SK-N-SH (cell line): ENCODE measurements around the gene RNASEH2B. TPM values are rescaled to one million over a fixed set of nuclear protein-coding genes. Genes with fewer than 3 reads are reported as not detected.

Source experiments
- CTCF ChIA-PET: fragments of 300-600, 350-600 bp; formaldehyde crosslinking; extraction: SDS; loops from one replicate; lab custom pipeline; 2021; lab: Yijun Ruan, JAX
- POLR2A ChIA-PET: fragments of 350-600 bp; sonication (Branson Sonifier 250); formaldehyde crosslinking; extraction: SDS; loops from one replicate; lab custom pipeline; 2020; ENCODE audit warnings: antibody characterized with exemption, inconsistent platforms; lab: Yijun Ruan, JAX
- DNase-seq: peaks from one replicate; pipeline ENCODE4 v3.0.0; 2012
- H2AFZ ChIP-seq: fragments of 200-600 bp; sonication (generic); 2 replicates; pipeline ENCODE4 v1.8.1; 2016; ENCODE audit warnings: antibody characterized with exemption, mild to moderate bottlenecking, low read depth
- H3F3A ChIP-seq: fragments of 200-600 bp; sonication (generic); replicated peaks from 2 replicates; pipeline ENCODE3; 2016; ENCODE audit warnings: antibody characterized with exemption, mild to moderate bottlenecking; ENCODE audit not compliant: insufficient read depth
- H3K27ac ChIP-seq, 2 experiments: fragments of 200-500 bp in 1 of 2; fragments of 200-600 bp in 1 of 2; sonication (Bioruptor generic) in 1 of 2; sonication (generic), shearing (Covaris generic) in 1 of 2; 2 replicates each; pipeline versions ENCODE4 v1.5.1 to v1.6.1; 2014 to 2016; ENCODE audit warnings: low read depth in 2 of 2, inconsistent platforms in 1 of 2, low read length in 1 of 2, mild to moderate bottlenecking in 1 of 2, mixed read lengths in 1 of 2
- H3K27me3 ChIP-seq: fragments of 200-600 bp; sonication (generic), shearing (Covaris generic); 2 replicates; pipeline ENCODE4 v1.6.1; 2016; ENCODE audit warnings: mixed run types; ENCODE audit not compliant: insufficient read depth
- H3K36me3 ChIP-seq, 2 experiments: fragments of 200-500 bp in 1 of 2; fragments of 200-600 bp in 1 of 2; sonication (Bioruptor generic) in 1 of 2; sonication (generic) in 1 of 2; replicated peaks in 1 of 2; 2 replicates each; pipeline versions ENCODE3 to v1.5.1; 2014 to 2016; ENCODE audit warnings: low read length in 1 of 2, mild to moderate bottlenecking in 1 of 2; ENCODE audit not compliant: insufficient read depth in 2 of 2, control insufficient read depth in 1 of 2
- H3K4me1 ChIP-seq, 2 experiments: fragments of 200-500 bp in 1 of 2; fragments of 200-600 bp in 1 of 2; sonication (Bioruptor generic) in 1 of 2; sonication (generic), shearing (Covaris generic) in 1 of 2; 2 replicates each; pipeline versions ENCODE4 v1.5.1 to v1.6.1; 2014 to 2016; ENCODE audit warnings: low read depth in 1 of 2, low read length in 1 of 2, mixed run types in 1 of 2; ENCODE audit not compliant: insufficient read depth in 2 of 2, control insufficient read depth in 1 of 2
- H3K4me2 ChIP-seq: fragments of 200-600 bp; sonication (generic), shearing (Covaris generic); 2 replicates; pipeline ENCODE4 v1.6.1; 2017; ENCODE audit warnings: mixed run types
- H3K4me3 ChIP-seq, 2 experiments: fragments of 200-500 bp in 1 of 2; fragments of 200-600 bp in 1 of 2; sonication (Bioruptor generic) in 1 of 2; sonication (generic), shearing (Covaris generic) in 1 of 2; 2 replicates each; pipeline versions ENCODE4 v1.5.1 to v1.8.1; 2014 to 2016; ENCODE audit warnings: low read depth in 2 of 2, inconsistent platforms in 1 of 2, low read length in 1 of 2, mild to moderate bottlenecking in 1 of 2, mixed read lengths in 1 of 2, moderate library complexity in 1 of 2
- H3K79me2 ChIP-seq: fragments of 200-600 bp; sonication (generic); 2 replicates; pipeline ENCODE4 v1.8.1; 2017; ENCODE audit warnings: mild to moderate bottlenecking; ENCODE audit not compliant: insufficient read depth
- H3K9ac ChIP-seq: fragments of 200-600 bp; sonication (generic); 2 replicates; pipeline ENCODE4 v1.6.1; 2017; ENCODE audit warnings: mixed run types
- H3K9me2 ChIP-seq: fragments of 200-600 bp; sonication (generic); 2 replicates; pipeline ENCODE4 v1.6.1; 2017; ENCODE audit warnings: mixed run types
- H3K9me3 ChIP-seq: fragments of 200-600 bp; sonication (generic); 2 replicates; pipeline ENCODE4 v1.6.1; 2017; ENCODE audit warnings: mixed run types, mild to moderate bottlenecking, moderate library complexity
- H4K20me1 ChIP-seq: fragments of 200-600 bp; sonication (generic); 2 replicates; pipeline ENCODE4 v1.6.1; 2017; ENCODE audit warnings: mild to moderate bottlenecking, mixed run types; ENCODE audit not compliant: insufficient read depth
- CHD2 ChIP-seq: fragments of 150-350 bp; IDR thresholded peaks from 2 replicates; pipeline ENCODE4 v1.6.1; 2018; ENCODE audit warnings: low read length; ENCODE audit not compliant: partially characterized antibody
- CTCF ChIP-seq: fragments of 200-600 bp; sonication (generic); IDR thresholded peaks from 2 replicates; pipeline ENCODE4 v1.6.1; 2017; ENCODE audit warnings: antibody characterized with exemption, mild to moderate bottlenecking, moderate library complexity
- FOXM1 ChIP-seq: IDR thresholded peaks from 2 replicates; pipeline ENCODE4 v1.4.0; 2012; ENCODE audit warnings: low read depth, mild to moderate bottlenecking
- JUND ChIP-seq: IDR thresholded peaks from 2 replicates; pipeline ENCODE4 v1.4.0; 2012
- MXI1 ChIP-seq: IDR thresholded peaks from 2 replicates; pipeline ENCODE4 v1.6.1; 2012; ENCODE audit warnings: mild to moderate bottlenecking, low read depth, low read length, improper control_type of control experiment
- NFIC ChIP-seq: IDR thresholded peaks from 2 replicates; pipeline ENCODE4 v1.4.0; 2012; ENCODE audit warnings: borderline replicate concordance
- NRF1 ChIP-seq: IDR thresholded peaks from 2 replicates; pipeline ENCODE4 v1.6.1; 2012; ENCODE audit warnings: low read depth, mild to moderate bottlenecking, low read length
- RAD21 ChIP-seq: IDR thresholded peaks from 2 replicates; pipeline ENCODE4 v1.6.1; 2012; ENCODE audit warnings: mild to moderate bottlenecking, low read length
- RCOR1 ChIP-seq: fragments of 150-350 bp; IDR thresholded peaks from 2 replicates; pipeline ENCODE4 v1.6.1; 2017; ENCODE audit warnings: antibody characterized with exemption, low read length
- REST ChIP-seq: IDR thresholded peaks from 2 replicates; pipeline ENCODE4 v1.6.1; 2012; ENCODE audit warnings: mild to moderate bottlenecking, low read depth, low read length, moderate library complexity
- RFX5 ChIP-seq: IDR thresholded peaks from 2 replicates; pipeline ENCODE4 v1.6.1; 2012; ENCODE audit warnings: mild to moderate bottlenecking, improper control_type of control experiment, low read length
- SIN3A ChIP-seq: IDR thresholded peaks from 2 replicates; pipeline ENCODE4 v1.6.1; 2012; ENCODE audit warnings: low read depth, mild to moderate bottlenecking, low read length, moderate library complexity, borderline replicate concordance
- SMC3 ChIP-seq: IDR thresholded peaks from 2 replicates; pipeline ENCODE4 v1.6.1; 2012; ENCODE audit warnings: low read depth, low read length, improper control_type of control experiment
- TAF1 ChIP-seq: IDR thresholded peaks from 2 replicates; pipeline ENCODE4 v1.6.1; 2012; ENCODE audit warnings: low read depth, mild to moderate bottlenecking, low read length, moderate library complexity, borderline replicate concordance
- TCF12 ChIP-seq: IDR thresholded peaks from 2 replicates; pipeline ENCODE4 v1.4.0; 2012
- ZBTB33 ChIP-seq: IDR thresholded peaks from 2 replicates; pipeline ENCODE4 v1.4.0; 2012; ENCODE audit warnings: low read depth, borderline replicate concordance
- WGBS: methylation state at CpG from one replicate; pipeline ENCODE4 v1.1.6; 2017; ENCODE audit warnings: low lambda C conversion rate; 5-methylcytosine and 5-hydroxymethylcytosine counted together
- polyA plus RNA-seq, 3 experiments: library from polyadenylated mRNA; depleted of rRNA; stranded (reverse); fragments of >200 nt; gene quantifications; 2 replicates each; pipeline ENCODE4 v1.2.3, GENCODE V29; 2012
- TF ChIP-seq, protein P1 (sequence below): fragments of 150-350 bp; IDR thresholded peaks from 2 replicates; pipeline ENCODE4 v1.6.1; 2016; ENCODE audit warnings: mild to moderate bottlenecking, low read depth, low read length
- TF ChIP-seq, protein P2 (sequence below): IDR thresholded peaks from 2 replicates; pipeline ENCODE4 v1.4.0; 2012; ENCODE audit warnings: low read depth

The RNASEH2B gene
- polyA plus RNA-seq, 1 of the 3 experiments (the other 2 are of a cell fraction), result 13.0 TPM

GRCh38 chr13:50932091-50932490 is 22.5 kb downstream of the RNASEH2B start:
- Histone ChIP-seq H3F3A (peaks cover 2% of the 10 kb centered on the region), H3K4me3 (no peak overlapping the region), H3K4me2 (no peak overlapping the region), H4K20me1 (no peaks in the 10 kb centered on the region), H2AFZ (no peak overlapping the region), H3K9ac (no peak overlapping the region), H3K9me2 (no peaks in the 10 kb centered on the region), H3K79me2 (peaks cover 8% of the 10 kb centered on the region; the same call in 1 of the 2 replicates), H3K27me3 (no peaks in the 10 kb centered on the region), H3K27ac (no peak overlapping the region), H3K36me3 (peaks cover 9 to 13% of the 10 kb centered on the region in 2 experiments), H3K4me1 (peaks cover 0 to 2% of the 10 kb centered on the region in 2 experiments; a peak in 1 of 4 replicates), H3K9me3 (no peaks in the 10 kb centered on the region)
- POLR2A ChIA-PET, result no interaction called here
- CTCF ChIA-PET, result interaction anchor here (1.6 to 5.5 kb wide), 2 partner anchors 14 to 20 kb away, joined by 6 to 30 read pairs; no protein-coding TSS in a partner anchor
- DNase-seq, result no peak
- no peak for TF ChIP-seq SMC3
- no peak for TF ChIP-seq ZBTB33
- TF ChIP-seq TCF12, result no peak
- TF ChIP-seq CTCF, result no peak
- TF ChIP-seq TAF1, result no peak
- TF ChIP-seq, protein P1, sequence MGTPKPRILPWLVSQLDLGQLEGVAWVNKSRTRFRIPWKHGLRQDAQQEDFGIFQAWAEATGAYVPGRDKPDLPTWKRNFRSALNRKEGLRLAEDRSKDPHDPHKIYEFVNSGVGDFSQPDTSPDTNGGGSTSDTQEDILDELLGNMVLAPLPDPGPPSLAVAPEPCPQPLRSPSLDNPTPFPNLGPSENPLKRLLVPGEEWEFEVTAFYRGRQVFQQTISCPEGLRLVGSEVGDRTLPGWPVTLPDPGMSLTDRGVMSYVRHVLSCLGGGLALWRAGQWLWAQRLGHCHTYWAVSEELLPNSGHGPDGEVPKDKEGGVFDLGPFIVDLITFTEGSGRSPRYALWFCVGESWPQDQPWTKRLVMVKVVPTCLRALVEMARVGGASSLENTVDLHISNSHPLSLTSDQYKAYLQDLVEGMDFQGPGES, result no peak
- no peak for TF ChIP-seq FOXM1
- TF ChIP-seq NRF1, result no peak
- TF ChIP-seq, protein P2, sequence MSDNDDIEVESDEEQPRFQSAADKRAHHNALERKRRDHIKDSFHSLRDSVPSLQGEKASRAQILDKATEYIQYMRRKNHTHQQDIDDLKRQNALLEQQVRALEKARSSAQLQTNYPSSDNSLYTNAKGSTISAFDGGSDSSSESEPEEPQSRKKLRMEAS, result no peak
- no peak for TF ChIP-seq MXI1
- TF ChIP-seq REST, result no peak
- TF ChIP-seq RFX5, result no peak
- no peak for TF ChIP-seq JUND
- no peak for TF ChIP-seq RCOR1
- no peak for TF ChIP-seq RAD21
- TF ChIP-seq CHD2, result no peak
- no peak for TF ChIP-seq NFIC
- TF ChIP-seq SIN3A, result no peak
- WGBS, result 92% methylated on average over 6 of the region's 6 CpGs
